Testis (tissue), 2 donors: ENCODE data around the gene TEKT3.

Experiments used
- CTCF ChIP-seq, 3 experiments: fragments of 450-650 bp in 2 of 3; fragments of 200-600 bp in 1 of 3; sonication (generic) in 1 of 3; IDR thresholded peaks; one replicate each; pipeline ENCODE4 v1.5.1; 2016 to 2019; ENCODE audit warnings: antibody characterized with exemption in 3 of 3, mild to moderate bottlenecking in 2 of 3, moderate library complexity in 1 of 3
- POLR2A ChIP-seq: fragments of 450-650 bp; IDR thresholded peaks from one replicate; pipeline ENCODE4 v1.6.1; 2017; ENCODE audit warnings: antibody characterized with exemption, mild to moderate bottlenecking, moderate library complexity

- TF ChIP-seq CTCF (IDR thresholded peaks at IDR 0.05) (no peak), POLR2A (no peak)
These were observed 44.7 kb upstream of the TEKT3 start for GRCh38 chr17:15386083-15386482.
